Glutamatergic neuron (in vitro differentiated cells): ENCODE data around the gene CATSPER3. TPM values are rescaled to one million over a fixed set of nuclear protein-coding genes. Genes with fewer than 3 reads are reported as not detected.

Experiments
- DNase-seq: peaks from one replicate; pipeline ENCODE4 v3.0.0; 2022
- H3K27ac Mint-ChIP-seq: one replicate; pipeline ENCODE4 v1.8.0; 2020; ENCODE audit warnings: mild to moderate bottlenecking, mixed read lengths, inconsistent platforms; ENCODE audit not compliant: unreplicated experiment
- H3K27me3 Mint-ChIP-seq: one replicate; pipeline ENCODE4 v1.8.0; 2020; ENCODE audit warnings: mild to moderate bottlenecking, moderate library complexity, mixed read lengths, inconsistent platforms; ENCODE audit not compliant: unreplicated experiment
- H3K36me3 Mint-ChIP-seq: one replicate; pipeline ENCODE4 v1.8.0; 2020; ENCODE audit warnings: mild to moderate bottlenecking, mixed read lengths, inconsistent platforms; ENCODE audit not compliant: unreplicated experiment
- H3K4me1 Mint-ChIP-seq: one replicate; pipeline ENCODE4 v1.8.0; 2020; ENCODE audit warnings: mild to moderate bottlenecking, low read depth, mixed read lengths, inconsistent platforms; ENCODE audit not compliant: unreplicated experiment
- H3K4me3 Mint-ChIP-seq: one replicate; pipeline ENCODE4 v1.8.0; 2020; ENCODE audit warnings: mild to moderate bottlenecking, mixed read lengths, inconsistent platforms; ENCODE audit not compliant: unreplicated experiment
- H3K9me3 Mint-ChIP-seq: one replicate; pipeline ENCODE4 v1.8.0; 2020; ENCODE audit warnings: mild to moderate bottlenecking, moderate library complexity, mixed read lengths, inconsistent platforms; ENCODE audit not compliant: unreplicated experiment
- CTCF ChIP-seq: fragments of 200-600 bp; sonication (generic); IDR thresholded peaks from one replicate; pipeline ENCODE4 v1.5.0; 2021; ENCODE audit not compliant: partially characterized antibody, unreplicated experiment
- total RNA-seq: library from RNA; stranded (reverse); fragmentation: NEBNext Ultra II Directional; extraction: Animal tissue kit (Norgen Biotek cat#: 25700); gene quantifications from one replicate; pipeline ENCODE4 v1.2.1, GENCODE V29; 2021; ENCODE audit not compliant: unreplicated experiment

The CATSPER3 gene
- total RNA-seq, 1 donor from 2014 or later = 0.54 TPM

- Mint-ChIP-seq H3K27me3 (peaks cover 44% of the 10 kb centered on the region), H3K27ac (no peak overlapping the region), H3K9me3 (peaks cover 17% of the 10 kb centered on the region), H3K36me3 (no peaks in the 10 kb centered on the region), H3K4me1 (peaks cover 6% of the 10 kb centered on the region), H3K4me3 (peak overlapping the region; percentile 73)
- no peak for TF ChIP-seq CTCF
- peak; percentile 65 for DNase-seq
These were observed 66.7 kb downstream of the CATSPER3 start for GRCh38 chr5:135034236-135034962.

GRCh38 chr5:135034963-135035677, 67.4 kb downstream of the CATSPER3 start:
- H3K4me3 Mint-ChIP-seq = peak overlapping the region; percentile 70
- peaks cover 6% of the 10 kb centered on the region for H3K4me1 Mint-ChIP-seq
- DNase-seq = no peak
- peaks cover 10% of the 10 kb centered on the region for H3K9me3 Mint-ChIP-seq
- H3K27ac Mint-ChIP-seq = no peak overlapping the region
- peaks cover 39% of the 10 kb centered on the region for H3K27me3 Mint-ChIP-seq
- H3K36me3 Mint-ChIP-seq = no peaks in the 10 kb centered on the region
- TF ChIP-seq CTCF = no peak

DNA sequence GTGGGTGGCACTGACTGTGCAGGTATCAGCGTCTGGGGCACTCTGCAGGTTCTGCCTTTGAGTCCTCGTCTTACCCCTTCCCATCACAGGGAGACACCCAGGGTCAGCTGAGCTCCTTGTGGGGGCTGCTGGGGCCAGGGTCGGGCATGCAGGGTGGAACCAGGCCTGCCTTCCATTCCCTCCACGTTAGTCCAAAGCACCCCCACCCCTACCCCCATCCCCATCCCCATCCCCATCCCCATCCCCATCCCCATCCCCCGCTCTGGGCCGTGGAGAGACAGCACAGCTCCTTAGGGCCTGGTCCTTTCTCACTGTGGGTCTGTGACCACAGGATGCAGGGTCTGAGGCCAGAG, 67.9 kb downstream of the CATSPER3 start:
- Mint-ChIP-seq H3K4me1 (peaks cover 6% of the 10 kb centered on the region), H3K4me3 (no peak overlapping the region), H3K9me3 (peaks cover 10% of the 10 kb centered on the region), H3K27ac (no peak overlapping the region), H3K27me3 (peaks cover 35% of the 10 kb centered on the region), H3K36me3 (no peaks in the 10 kb centered on the region)
- no peak for TF ChIP-seq CTCF
- DNase-seq = no peak

DNA sequence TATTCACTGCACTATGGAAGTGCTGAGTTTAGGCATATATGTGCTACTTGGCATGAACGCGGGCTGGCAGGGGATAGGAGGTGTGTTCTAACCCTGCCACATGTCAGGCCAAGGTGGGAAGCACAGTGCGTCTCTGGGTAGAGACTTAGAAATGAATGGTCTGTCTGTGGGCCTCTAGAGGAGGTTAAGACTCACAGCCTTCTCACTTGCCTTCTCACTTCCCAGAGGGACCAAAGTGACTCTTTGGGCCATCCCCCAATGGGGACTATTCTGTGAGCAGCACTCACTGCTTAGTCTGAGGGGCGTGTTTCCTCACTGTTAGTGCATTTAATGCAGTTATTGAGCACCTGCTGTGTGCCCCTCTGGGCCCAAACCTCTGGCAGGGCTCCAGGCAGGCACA, 68.7 kb downstream of the CATSPER3 start:
- Mint-ChIP-seq H3K4me3 (no peak overlapping the region), H3K27me3 (peaks cover 36% of the 10 kb centered on the region)
- no peak for TF ChIP-seq CTCF

GRCh38 chr5:135037519-135038204, 70.0 kb downstream of the CATSPER3 start:
- no peak overlapping the region for H3K4me3 Mint-ChIP-seq

More for the DNA sequence above, 68.7 kb downstream of the CATSPER3 start:
- peaks cover 6% of the 10 kb centered on the region for H3K4me1 Mint-ChIP-seq
- no peak for DNase-seq
- H3K9me3 Mint-ChIP-seq = peaks cover 10% of the 10 kb centered on the region
- no peak overlapping the region for H3K27ac Mint-ChIP-seq
- no peaks in the 10 kb centered on the region for H3K36me3 Mint-ChIP-seq

More at GRCh38 chr5:135037519-135038204, 70.0 kb downstream of the CATSPER3 start:
- Mint-ChIP-seq H3K27ac (no peak overlapping the region), H3K36me3 (no peaks in the 10 kb centered on the region), H3K27me3 (peaks cover 33% of the 10 kb centered on the region), H3K9me3 (peaks cover 12% of the 10 kb centered on the region), H3K4me1 (no peaks in the 10 kb centered on the region)
- no peak for DNase-seq
- no peak for TF ChIP-seq CTCF
